ENCODE results near the gene AOPEP. TPM values are rescaled to one million over a fixed set of nuclear protein-coding genes. Genes with fewer than 3 reads are reported as not detected.

The AOPEP gene
- total RNA-seq, 6 experiments from 2014 or later, result 36.6 to 110 (median 63.3) TPM

GRCh38 chr9:94908011-94908563 lies 181.6 kb downstream of the AOPEP start:
- intact Hi-C loops (cut with DNase I), result no loop called here
- Histone ChIP-seq H3K27ac (no peak overlapping the region), H3K4me1 (peaks cover 0 to 2% (median 0%) of the 10 kb centered on the region in 4 donors), H3K4me3 (no peak overlapping the region), H3K27me3 (no peaks in the 10 kb centered on the region), H3K9me3 (no peaks in the 10 kb centered on the region), H3K36me3 (no peaks in the 10 kb centered on the region)
- DNase-seq, result no peak
- TF ChIP-seq POLR2A (IDR thresholded peaks at IDR 0.05) (no peak), CTCF (IDR thresholded peaks at IDR 0.05) (no peak)
- peak in 3 of 4 donors; percentile 18 to 45 (median 40) for ATAC-seq
- WGBS (ENCODE audit: insufficient coverage, low coverage, low lambda C conversion rate, missing lambda C conversion rate), result 62% methylated on average over 6 of the region's 9 CpGs

GRCh38 chr9:94908583-94909249 lies 182.2 kb downstream of the AOPEP start:
- H3K4me1 ChIP-seq, result peaks cover 0 to 6% (median 2%) of the 10 kb centered on the region in 4 donors
- WGBS (ENCODE audit: insufficient coverage, low coverage, low lambda C conversion rate, missing lambda C conversion rate), result 75% methylated on average over 6 of the region's 9 CpGs
- intact Hi-C loops (cut with DNase I), result no loop called here
- H3K27me3 ChIP-seq, result no peaks in the 10 kb centered on the region
- H3K36me3 ChIP-seq, result no peaks in the 10 kb centered on the region
- H3K27ac ChIP-seq, result no peak overlapping the region
- ATAC-seq (peak in 1 of 4 donors; percentile 18), DNase-seq (no peak)
- TF ChIP-seq CTCF (IDR thresholded peaks at IDR 0.05) (no peak), POLR2A (IDR thresholded peaks at IDR 0.05) (no peak)
- no peak overlapping the region for H3K4me3 ChIP-seq
- no peaks in the 10 kb centered on the region for H3K9me3 ChIP-seq

- TF ChIP-seq POLR2A (IDR thresholded peaks at IDR 0.05) (no peak), CTCF (IDR thresholded peaks at IDR 0.05) (no peak)
- no peak overlapping the region for H3K4me3 ChIP-seq
- intact Hi-C loops (cut with DNase I), result no loop called here
- DNase-seq (no peak), ATAC-seq (no peak)
- H3K27ac ChIP-seq, result no peak overlapping the region
- H3K9me3 ChIP-seq, result no peaks in the 10 kb centered on the region
- peaks cover 0 to 11% (median 4%) of the 10 kb centered on the region in 4 donors for H3K4me1 ChIP-seq
- no peaks in the 10 kb centered on the region for H3K27me3 ChIP-seq
- no peaks in the 10 kb centered on the region for H3K36me3 ChIP-seq
- WGBS (ENCODE audit: insufficient coverage, low coverage, low lambda C conversion rate, missing lambda C conversion rate), result 98% methylated on average over 8 of the region's 12 CpGs
These were observed 182.9 kb downstream of the AOPEP start for GRCh38 chr9:94909250-94909894.

GRCh38 chr9:94909965-94910730 lies 183.6 kb downstream of the AOPEP start:
- H3K4me3 ChIP-seq, result no peak overlapping the region
- DNase-seq, result no peak
- H3K9me3 ChIP-seq, result no peaks in the 10 kb centered on the region
- TF ChIP-seq POLR2A (IDR thresholded peaks at IDR 0.05) (no peak), CTCF (IDR thresholded peaks at IDR 0.05) (no peak)
- peaks cover 0 to 13% (median 4%) of the 10 kb centered on the region in 4 donors for H3K4me1 ChIP-seq
- ATAC-seq, result no peak
- H3K27me3 ChIP-seq, result no peaks in the 10 kb centered on the region
- WGBS (ENCODE audit: insufficient coverage, low coverage, low lambda C conversion rate, missing lambda C conversion rate), result 92% methylated on average over 10 of the region's 20 CpGs
- intact Hi-C loops (cut with DNase I), result no loop called here
- no peaks in the 10 kb centered on the region for H3K36me3 ChIP-seq
- H3K27ac ChIP-seq, result no peak overlapping the region
